Measurements from ENCODE around the gene DNAH7.
A peak's percentile ranks its signal among the peaks of the same experiment; 100 is the strongest.

Gene DNAH7

DNA sequence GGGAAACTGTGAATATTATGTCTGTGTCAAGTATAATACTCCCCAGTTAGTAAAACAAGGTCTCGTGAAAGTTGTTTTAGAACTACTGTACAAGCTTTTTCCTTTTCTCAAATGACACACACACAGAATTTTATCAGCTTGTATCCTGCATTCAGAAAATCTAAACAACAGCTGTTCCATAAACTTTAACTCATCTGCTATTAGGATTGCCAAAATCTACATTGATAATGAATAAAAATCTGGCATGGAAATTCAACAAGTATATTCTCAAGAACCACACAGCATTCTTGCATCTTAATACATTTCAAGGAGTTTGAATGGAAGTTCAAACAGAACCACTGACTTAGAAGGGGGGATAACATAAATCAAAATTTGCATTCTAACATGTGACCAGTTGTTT, 260.4 kb downstream of the DNAH7 start:
- DNase-seq (ENCODE audit: low spot score) = no peak

DNA sequence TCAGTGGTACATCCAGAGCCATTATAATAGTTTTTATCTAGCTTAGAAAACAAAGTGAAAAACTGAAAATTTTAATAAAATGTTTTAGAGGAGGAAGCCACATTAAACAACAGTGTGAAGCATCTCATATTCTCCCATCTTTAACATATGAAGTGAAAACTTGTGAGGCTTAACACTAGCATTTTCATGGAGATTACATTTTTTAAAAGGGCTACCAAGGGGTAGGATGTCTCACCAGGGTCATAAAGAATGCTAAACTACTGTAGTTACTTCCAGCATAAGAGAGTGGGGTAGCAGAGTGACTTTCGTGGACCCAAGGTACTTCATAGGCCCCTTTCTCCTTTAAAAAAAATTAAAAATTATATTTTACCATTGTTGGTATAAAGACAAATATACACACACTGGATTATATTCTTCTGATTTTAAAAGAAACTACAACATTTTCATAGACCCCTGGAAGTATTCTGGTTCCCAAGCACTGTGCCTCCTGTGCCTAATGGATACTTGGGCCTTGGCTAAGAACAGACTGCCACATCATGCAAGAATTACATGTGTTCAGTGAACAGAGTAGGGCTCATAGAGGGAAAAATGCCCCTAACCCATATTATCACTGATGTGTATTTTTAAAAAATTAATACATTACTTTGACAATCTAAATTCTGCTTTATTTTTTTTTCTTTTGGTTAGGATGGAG, 263.2 kb downstream of the DNAH7 start:
- no peak for DNase-seq (ENCODE audit: low spot score)

DNA sequence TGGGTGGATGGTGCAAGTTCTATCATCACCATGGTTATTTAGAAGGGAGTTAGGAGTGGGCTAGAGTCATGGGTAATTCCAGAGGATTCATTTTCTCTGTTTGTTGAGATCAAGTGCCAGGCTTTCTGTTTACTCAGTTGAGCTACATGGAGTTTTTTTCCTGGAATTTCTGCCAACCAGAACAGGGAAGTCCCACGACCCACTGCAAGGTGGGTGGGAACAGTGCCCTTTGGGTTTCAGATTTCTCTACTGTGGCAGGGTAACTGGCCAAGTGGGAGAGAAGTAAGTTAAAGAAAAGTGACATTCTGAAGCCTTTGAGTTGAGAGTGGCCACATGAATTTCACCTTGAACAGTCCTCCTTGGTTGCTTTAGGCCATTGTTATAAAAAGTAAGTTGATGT, 272.8 kb downstream of the DNAH7 start:
- DNase-seq (ENCODE audit: low spot score) = no peak

DNA sequence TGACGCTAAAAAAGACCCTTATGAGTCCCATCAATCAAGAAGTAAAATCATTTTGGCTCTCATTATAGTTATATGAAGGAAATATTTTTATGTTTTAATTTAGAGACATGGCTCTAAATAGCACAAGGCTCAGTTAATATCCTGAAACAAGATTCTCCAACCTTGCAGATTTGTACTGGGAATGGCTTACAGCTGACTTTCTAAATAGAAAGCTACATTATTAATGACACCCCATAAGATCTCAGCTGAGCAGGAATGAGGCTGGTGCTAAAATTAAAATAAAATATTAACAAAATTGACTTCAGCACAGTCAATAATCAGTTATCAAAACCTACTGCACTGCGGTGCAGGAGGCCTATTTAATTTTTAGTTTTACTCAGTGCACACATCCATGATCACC, 274.8 kb downstream of the DNAH7 start:
- no peak for DNase-seq (ENCODE audit: low spot score)

DNA sequence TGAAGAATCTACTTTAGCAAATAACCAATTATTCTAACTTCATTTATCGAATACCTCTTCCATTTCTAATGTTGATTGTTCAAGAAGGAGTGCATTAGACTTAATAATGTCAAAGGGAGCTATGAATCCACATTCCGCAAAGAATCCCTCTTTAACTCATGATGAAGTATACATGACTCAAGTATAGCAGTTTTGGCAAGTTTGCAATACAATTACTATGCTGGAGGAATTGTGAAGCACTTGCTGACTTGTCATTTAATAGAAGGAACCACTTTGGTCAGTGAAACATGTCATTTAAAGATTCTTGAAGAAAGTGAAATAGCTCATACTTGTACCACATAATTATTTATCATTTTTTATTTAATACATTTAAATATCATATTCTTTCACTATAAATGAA, 286.5 kb downstream of the DNAH7 start:
- no peak for DNase-seq (ENCODE audit: low spot score)

DNA sequence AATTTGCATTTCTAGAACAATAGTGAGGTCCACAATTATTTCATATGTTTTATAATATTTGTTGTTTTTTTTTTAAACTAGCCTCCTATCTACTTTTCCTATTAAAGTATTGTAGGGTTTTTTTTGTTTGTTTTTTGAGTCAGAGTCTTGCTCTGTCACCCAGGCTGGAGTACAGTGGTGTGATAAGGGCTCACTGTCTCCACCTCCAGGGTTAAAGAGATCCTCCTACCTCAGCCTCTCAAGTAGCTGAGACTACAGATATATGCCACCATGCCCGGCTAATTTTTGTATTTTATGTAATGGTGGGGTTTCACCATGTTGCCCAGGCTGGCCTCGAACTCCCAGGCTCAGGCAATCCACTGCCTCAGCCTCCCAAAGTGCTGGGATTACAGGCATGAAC, 289.1 kb downstream of the DNAH7 start:
- DNase-seq (ENCODE audit: low spot score) = peak; percentile 11

DNA sequence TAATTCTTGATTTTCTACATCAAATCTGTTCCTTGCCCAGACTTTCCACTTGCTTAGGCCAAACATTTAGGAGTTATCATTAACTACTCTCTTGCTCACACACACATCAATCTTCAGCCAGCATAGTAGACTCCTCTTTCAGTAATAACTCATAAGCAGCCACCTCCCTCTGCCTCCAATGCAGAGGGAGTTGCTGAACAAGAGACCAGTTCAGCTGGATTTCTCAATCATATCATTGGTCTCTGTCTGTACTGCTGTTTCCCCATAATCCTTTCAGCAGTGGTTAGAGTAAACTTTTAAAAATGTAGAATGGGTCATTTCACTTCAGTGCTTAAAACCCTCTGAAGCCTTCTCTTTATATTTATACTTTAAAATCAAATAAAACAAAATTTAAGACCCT, 298.7 kb downstream of the DNAH7 start:
- no peak for DNase-seq (ENCODE audit: low spot score)

DNA sequence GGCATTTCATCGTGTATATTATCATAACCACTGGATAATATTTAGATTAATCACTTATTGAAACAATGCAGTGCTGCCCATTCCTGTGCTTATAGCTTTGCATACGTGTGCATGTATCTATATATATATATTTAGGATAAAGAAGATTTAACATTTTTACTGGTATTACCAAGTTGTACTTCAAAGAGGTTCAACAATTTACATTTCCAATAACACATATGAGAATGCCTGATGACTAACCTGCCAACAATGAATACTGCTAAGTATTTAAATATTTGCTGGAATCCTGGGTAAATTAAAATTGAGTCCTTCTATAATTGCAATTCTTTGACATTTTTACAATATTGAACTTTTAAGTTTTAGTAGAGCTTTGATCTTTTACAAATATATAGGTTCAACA, 300.2 kb downstream of the DNAH7 start:
- DNase-seq (ENCODE audit: low spot score) = no peak

DNA sequence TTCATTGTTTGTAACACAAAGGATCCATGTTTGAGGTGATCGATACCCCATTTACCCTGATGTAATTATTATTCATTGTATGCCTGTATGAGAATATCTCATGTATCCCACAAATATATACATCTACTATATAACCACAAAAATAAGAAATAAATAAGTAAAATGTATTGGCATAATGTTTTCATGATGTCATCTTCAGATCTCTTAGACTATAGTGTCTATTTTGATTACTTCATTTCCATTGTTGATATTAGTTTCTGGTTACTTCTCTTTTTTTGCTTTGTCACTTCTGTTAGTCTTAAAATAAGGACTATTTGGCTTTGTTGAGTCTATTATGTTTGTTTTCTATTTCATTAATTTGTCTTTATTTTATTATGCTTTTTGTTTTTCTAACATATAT, 301.9 kb downstream of the DNAH7 start:
- DNase-seq (ENCODE audit: low spot score) = no peak

DNA sequence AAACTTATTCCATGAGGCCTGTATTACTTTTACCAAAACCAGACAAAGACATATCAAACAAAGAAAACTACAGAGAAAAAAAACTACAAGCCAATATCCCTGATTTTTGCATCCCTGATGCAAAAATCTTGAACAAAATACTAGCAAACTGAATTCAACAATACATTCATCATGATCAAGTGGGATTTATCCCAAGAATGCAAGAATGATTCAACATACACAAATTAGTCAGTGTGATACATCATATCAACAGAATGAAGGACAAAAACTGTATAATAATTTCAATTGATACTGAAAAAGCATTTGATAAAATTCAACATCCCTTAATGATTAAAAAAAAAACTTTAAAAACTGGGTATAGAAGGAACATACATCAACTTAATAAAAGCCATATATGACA, 304.8 kb downstream of the DNAH7 start:
- no peak for DNase-seq (ENCODE audit: low spot score)

DNA sequence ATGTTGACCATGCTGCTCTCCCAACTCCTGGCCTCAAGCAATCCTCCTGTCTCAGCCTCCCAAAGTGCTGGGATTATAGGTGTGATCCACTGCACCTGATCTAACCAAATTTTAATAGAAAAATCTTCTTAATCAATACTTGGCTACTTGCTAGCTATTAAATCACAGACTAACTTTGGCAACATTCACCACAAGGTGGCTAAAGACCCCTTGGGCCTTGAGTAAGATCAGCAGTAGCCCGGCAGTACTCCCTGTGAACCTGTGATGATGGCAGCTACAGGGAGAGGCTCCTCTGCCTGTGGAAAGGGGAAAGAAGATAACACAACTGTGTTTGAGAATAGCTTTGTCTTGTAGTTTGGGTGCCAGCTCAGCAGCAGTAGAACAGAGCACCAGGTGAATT, 308.8 kb downstream of the DNAH7 start:
- DNase-seq (ENCODE audit: low spot score) = no peak

DNA sequence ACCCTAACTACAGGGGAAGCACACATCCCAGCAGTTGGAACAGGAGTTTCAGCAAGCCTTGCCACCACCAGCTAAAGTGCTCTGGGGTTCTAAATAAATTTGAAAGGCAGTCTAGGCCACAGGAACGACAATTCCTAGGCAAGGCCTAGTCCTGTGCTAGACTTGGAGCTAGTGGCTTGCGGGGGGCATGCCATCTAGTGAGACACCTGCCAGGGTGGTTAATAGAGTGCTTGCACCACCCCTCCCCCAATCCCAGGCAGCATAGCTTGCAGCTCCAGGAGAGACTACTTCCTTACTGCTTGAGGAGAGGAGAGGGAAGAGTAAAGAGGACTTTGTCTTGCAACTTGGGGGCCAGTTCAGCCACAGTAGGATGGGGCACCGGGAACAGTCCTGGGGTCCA, 309.8 kb downstream of the DNAH7 start:
- DNase-seq (ENCODE audit: low spot score) = no peak

DNA sequence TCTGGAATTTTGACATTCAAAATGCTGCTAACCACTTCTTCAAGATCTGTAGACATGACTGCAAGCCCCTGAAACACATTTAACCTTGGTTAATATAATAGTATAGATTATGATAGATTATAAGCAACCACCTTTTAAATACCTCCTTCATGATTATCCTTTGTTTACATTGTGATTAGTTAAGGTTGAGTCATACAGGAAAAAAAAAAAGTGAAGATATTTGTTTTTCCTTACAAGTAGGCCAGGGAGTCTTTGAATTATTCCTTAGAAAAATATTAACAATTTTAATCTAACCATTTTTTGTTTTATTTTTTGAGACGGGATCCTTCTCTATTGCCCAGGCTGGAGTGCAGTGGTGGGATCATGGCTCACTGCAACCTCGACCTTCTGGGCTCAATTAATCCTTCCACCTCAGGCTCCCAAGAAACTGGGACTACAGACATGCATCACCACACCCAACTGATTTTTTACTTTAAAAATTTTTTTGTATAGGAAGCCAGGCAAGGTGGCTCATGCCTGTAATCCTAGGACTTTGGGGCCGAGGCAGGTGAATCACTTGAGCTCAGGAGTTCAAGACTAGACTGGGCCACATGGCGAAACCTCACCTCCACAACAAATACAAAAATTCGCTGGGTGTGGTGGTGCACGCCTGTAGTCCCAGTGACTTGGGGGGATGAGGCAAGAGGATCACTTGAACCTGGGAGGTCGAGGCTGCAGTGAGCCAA, 312.3 kb downstream of the DNAH7 start:
- DNase-seq (ENCODE audit: low spot score) = peak; percentile 48

DNA sequence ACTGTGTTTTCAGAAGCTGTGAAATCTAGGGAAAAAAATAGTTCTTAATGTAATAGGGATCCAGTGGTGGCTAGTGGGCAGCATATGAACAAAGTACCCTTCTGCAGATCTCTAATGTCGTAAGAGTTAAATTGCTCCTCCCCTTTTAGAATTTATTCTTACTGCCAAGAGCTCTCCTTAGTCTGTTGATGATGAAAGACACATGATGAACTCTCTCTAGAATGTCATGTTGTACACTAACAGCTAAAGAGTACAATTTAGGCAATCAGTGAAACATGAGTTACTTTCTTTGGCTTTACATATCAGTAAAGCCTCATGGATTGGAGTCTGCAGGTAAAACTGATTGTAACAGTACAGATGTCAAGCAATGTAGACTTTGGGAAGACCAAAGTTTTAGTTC, 327.4 kb downstream of the DNAH7 start:
- no peak for DNase-seq (ENCODE audit: low spot score)

DNA sequence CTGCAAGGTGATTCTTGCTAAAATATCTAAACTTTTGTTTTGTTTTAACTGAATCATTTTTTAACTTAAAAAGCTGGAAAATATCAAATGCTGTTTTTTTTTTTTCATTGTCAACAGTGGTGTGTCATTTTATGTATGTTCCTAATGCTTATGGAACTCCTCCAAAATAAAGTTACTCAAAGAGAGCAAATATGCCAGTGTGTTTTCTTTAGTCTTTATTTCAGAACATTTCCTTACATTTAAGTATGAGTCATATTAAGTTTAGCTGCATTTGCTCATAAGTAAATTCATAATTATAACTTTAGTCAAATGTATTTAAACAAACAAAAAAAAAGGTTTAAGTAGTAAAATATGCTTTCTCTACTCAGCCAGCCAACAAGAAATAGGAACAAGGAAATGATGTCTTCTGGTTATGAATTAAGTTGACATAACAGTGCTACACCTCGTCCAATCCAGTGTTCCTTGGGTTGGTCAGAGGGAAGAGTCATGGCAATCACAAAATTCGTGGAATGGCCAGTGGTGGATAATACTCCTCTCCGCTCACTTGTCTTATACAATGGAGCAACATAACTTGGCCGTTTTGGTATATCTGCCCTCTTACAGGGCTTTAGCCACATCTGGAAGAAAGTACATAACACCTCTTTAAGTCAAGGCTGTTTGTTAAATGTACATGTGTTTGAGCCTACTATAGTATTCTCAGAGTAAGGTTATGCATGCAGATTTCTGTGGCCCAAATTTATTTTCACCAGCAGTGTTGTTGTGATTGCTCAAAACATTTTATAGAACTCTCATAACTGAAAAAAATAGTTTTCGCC, 330.9 kb downstream of the DNAH7 start:
- DNase-seq (ENCODE audit: low spot score) = no peak

DNA sequence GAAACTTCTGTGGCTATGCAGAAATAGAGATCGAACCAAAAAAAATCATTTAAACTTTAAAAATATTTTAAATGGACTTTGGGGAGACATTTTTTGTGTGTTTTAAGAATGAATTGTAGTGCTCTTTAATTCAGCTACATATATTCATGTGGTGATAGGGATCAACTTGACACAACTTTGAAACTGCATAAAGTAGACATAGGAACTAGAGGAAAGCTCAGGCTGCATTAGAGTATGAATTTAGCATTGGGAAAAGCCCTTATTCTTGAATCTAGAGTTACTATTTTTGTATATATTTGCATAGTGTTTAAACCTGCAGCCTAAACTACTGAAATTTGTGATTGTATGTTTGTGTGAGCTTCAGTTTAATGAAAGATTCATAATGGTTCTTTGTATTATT, 333.3 kb downstream of the DNAH7 start:
- DNase-seq (ENCODE audit: low spot score) = no peak

DNA sequence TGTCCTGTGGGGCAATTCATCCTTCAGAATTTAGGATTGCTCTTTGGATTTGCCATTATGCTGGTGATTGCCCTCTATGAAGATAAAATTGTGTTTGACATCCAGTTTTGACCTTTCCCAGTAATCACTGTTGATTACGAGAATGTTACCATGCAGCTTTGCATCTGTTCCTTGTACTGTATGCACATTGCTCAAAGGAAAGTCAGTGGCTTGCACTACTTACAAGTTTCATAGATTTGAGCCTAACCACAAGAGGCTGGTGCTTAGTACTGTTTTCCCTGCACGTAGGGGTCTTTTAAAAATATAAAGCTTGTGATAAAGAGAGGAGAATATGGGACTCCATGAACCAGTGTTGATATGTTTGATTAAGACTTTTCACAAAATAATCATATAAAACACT, 333.7 kb downstream of the DNAH7 start:
- DNase-seq (ENCODE audit: low spot score) = no peak

DNA sequence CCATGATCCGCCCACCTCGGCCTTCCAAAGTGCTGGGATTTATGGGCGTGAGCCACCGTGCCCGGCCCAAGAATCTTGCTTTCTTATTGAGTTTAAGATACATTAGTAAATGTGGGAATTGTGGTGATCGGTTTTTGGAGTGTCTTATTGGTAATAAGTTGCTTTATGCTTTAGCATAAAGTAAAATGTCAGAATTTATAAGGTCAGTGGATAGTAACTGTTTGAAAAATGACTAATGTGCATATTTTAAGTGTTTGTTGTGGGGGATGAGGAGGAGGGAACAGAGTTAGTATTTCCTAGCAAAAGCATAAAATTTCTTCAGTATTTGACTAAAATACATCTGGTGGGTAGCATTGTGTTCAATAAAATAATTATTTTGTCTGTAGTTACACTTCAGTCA, 334.2 kb downstream of the DNAH7 start:
- DNase-seq (ENCODE audit: low spot score) = no peak

DNA sequence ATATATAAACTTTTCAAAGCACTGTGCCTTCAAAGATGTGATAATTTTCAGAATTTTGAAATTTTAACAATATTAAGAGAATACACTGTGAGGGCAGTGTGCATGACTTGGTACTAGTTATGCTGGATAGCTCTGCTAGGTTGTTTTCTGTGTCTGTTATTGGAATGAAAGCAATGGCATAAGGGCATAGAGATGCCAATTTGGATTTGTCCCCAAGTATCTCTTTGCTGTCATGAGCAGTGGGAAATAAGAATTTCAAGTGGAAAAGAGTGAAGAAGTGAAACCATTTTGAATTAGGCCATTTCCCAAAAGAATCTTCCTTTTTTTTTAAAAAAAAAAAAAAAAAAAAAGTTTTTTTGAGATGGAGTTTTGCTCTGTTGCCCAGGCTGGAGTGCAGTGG, 334.8 kb downstream of the DNAH7 start:
- no peak for DNase-seq (ENCODE audit: low spot score)

DNA sequence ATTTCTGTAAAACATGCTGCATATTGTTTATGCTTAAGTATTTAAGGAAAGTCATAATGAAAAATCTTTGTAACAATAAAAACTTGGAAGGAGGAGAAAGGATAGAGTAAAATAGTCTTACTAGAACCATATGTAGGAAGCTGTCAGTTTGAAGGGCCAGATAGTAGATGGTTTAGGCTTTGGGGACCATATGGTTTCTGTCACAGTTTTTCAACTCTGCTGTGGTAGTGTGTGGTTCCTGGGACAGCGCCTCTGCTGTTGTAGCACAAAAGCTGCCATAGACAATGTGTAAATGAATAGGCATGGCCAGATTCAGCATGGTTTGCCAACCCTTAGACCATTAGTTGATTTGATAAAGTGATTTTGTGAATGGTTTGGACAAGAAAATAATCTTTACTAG, 336.1 kb downstream of the DNAH7 start:
- DNase-seq (ENCODE audit: low spot score) = no peak

DNA sequence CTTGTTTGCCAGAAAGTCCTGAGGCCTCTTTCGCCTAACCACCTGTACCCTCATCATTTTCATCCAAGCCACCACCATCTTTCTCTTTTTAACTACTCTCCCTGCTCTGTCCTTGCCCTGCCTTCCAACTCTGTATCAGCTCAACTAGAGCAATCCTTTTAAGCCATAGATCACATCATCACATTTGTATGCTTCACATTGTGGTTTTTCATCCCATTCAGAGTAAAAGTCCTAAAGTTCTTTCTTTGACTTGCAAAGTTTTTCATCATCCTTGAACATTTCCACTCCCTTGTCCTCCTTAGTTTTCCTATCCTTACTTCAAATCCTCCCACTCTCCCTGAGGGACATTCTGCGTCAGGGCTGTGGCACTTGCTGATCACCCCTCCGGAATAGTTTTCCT, 337.7 kb downstream of the DNAH7 start:
- no peak for DNase-seq (ENCODE audit: low spot score)

DNA sequence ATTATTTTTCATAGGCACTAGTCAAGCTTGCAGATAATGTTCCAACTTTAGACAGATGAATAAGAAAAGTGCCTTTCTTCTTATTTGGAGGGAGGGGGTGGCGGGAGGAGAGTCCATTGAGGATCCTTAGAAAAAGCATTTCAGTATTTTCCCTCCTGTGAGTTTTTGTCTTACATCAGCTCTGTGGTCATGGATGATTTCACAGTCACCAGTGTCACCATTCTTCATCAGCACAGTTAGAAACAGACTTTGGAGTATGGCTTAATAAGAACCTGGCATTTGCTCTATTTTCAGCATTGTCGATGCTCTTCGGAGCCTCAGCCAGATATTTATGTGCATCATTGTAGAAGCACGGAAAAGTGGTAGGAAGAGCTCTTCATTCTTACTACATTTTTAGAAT, 341.5 kb downstream of the DNAH7 start:
- DNase-seq (ENCODE audit: low spot score) = no peak

DNA sequence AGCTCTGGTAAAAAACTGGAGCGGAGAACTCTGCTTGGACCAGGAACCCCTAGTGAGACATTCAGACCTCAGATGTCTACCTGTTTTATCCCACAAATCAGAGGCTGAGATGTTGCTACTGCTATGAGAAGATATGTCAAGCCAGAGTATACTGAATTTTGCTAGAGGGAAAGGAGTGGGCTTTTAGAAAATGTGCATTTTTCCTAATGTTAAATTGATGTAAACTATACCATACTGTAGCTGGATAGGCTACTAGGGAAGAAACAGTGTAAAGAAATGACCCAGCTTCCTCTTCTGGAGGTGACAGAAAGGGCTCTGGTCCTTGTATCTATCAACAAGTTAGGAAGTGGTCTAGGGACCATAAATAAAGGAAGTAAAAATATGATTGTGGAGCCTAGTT, 346.6 kb downstream of the DNAH7 start:
- DNase-seq (ENCODE audit: low spot score) = no peak
